GM12878 (cell line): Measurements from ENCODE around the gene XAB2.

Source experiments
- ATF2 ChIP-seq: IDR thresholded peaks from 2 replicates; pipeline ENCODE4 v1.6.1; 2012; ENCODE audit warnings: low read length, inconsistent platforms
- MTA3 ChIP-seq: IDR thresholded peaks from 2 replicates; pipeline ENCODE4 v1.6.1; 2012; ENCODE audit warnings: low read length, inconsistent platforms, borderline replicate concordance
- SREBF2 ChIP-seq: IDR thresholded peaks from 2 replicates; pipeline ENCODE4 v1.6.1; 2012; ENCODE audit warnings: mild to moderate bottlenecking, low read length
- TF ChIP-seq, protein P1 (sequence below), 3 experiments: IDR thresholded peaks in 2 of 3; conservative IDR thresholded peaks in 1 of 3; 2 replicates each; pipeline ENCODE4 v1.5.1; 2011; ENCODE audit warnings: low read depth in 3 of 3, low read length in 3 of 3, mild to moderate bottlenecking in 3 of 3, control low read depth in 2 of 3, moderate library complexity in 2 of 3, inconsistent platforms in 1 of 3, mixed read lengths in 1 of 3; ENCODE audit not compliant: control insufficient read depth in 2 of 3, insufficient read depth in 1 of 3; ENCODE audit errors: extremely low read depth in 1 of 3

DNA sequence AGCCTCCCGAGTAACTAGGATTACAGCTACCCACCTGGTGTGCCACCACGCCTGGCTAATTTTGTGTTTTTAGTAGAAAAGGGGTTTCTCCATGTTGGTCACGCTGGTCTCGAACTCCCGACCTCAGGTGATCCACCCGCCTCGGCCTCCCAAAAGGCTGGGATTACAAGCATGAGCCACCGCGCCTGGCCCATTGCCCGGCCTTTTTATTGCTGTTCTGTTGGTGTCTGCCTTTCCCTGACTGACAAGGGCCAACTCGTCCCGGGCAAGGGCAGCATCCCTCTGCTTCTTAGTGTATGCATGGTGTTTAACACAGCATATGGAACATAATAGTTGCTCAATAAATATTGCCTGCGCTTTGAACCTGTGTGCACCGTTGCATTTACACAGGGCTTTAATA is 33.3 kb upstream of the XAB2 start:
- TF ChIP-seq, protein P1, sequence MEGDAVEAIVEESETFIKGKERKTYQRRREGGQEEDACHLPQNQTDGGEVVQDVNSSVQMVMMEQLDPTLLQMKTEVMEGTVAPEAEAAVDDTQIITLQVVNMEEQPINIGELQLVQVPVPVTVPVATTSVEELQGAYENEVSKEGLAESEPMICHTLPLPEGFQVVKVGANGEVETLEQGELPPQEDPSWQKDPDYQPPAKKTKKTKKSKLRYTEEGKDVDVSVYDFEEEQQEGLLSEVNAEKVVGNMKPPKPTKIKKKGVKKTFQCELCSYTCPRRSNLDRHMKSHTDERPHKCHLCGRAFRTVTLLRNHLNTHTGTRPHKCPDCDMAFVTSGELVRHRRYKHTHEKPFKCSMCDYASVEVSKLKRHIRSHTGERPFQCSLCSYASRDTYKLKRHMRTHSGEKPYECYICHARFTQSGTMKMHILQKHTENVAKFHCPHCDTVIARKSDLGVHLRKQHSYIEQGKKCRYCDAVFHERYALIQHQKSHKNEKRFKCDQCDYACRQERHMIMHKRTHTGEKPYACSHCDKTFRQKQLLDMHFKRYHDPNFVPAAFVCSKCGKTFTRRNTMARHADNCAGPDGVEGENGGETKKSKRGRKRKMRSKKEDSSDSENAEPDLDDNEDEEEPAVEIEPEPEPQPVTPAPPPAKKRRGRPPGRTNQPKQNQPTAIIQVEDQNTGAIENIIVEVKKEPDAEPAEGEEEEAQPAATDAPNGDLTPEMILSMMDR (IDR thresholded peaks at IDR 0.05 in 2 of 3, conservative IDR thresholded peaks at IDR 0.05 in 1 of 3; ENCODE audit: control insufficient read depth in 2 of 3, extremely low read depth in 1 of 3, insufficient read depth in 1 of 3, low read depth in 3 of 3, low read length in 3 of 3), result no peak
- no peak for TF ChIP-seq SREBF2
- no peak for TF ChIP-seq MTA3
- TF ChIP-seq ATF2, result no peak
